ENCODE data around the gene JAK2. TPM values are rescaled to one million over a fixed set of nuclear protein-coding genes. Genes with fewer than 3 reads are reported as not detected.
"Not testable (repeated sequence)": the region's sequence is repeated elsewhere in the genome, so short reads cannot be mapped to it uniquely, and the experiment has no call there.

JAK2 gene
- total and polyA plus RNA-seq, 10 of the 15 experiments (the other 5 are each of a cell fraction or from before 2014, with no cell fraction given), result 4.1 to 22.9 (median 13.7) TPM

DNA sequence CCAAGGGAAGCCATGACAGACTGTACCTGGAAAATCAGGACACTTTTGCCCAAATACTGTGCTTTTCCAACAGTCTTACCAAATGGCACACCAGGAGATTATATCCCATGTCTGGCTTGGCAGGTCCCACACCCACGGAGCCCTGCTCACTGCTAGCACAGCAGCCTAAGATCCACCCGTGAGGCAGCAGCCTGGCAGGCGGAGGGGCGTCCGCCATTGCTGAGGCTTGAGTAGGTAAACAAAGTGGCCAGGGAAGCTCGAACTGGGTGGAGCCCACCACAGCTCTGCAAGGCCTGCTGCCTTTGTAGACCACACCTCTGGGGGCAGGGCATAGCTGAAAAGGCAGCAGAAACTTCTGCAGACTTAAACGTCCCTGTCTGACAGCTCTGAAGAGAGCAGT lies 116.1 kb downstream of the JAK2 start:
- H3K4me2 ChIP-seq (ENCODE audit: control insufficient read depth, insufficient read depth); H3K27me3 ChIP-seq (replicated peaks in 1 of 2; ENCODE audit: control insufficient read depth in 2 of 2, insufficient read depth in 2 of 2, low read length in 1 of 2); in situ Hi-C loops (cut with MboI); H3K79me2 ChIP-seq (ENCODE audit: control insufficient read depth, insufficient read depth, low read length); H3K9me3 ChIP-seq (replicated peaks; ENCODE audit: control insufficient read depth, insufficient read depth, low read length); DNase-seq (ENCODE audit: low read depth, low spot score); H3K4me3 ChIP-seq; H3K9ac ChIP-seq (ENCODE audit: control insufficient read depth, insufficient read depth, low read length); ATAC-seq; H4K20me1 ChIP-seq (ENCODE audit: control insufficient read depth, insufficient read depth); H2AFZ ChIP-seq (ENCODE audit: control insufficient read depth, low read depth, low read length); BruUV-seq (replicated peaks); H3K36me3 ChIP-seq (ENCODE audit: control insufficient read depth in 2 of 2, insufficient read depth in 2 of 2, low read length in 1 of 2); H3K27ac ChIP-seq (ENCODE audit: control insufficient read depth, insufficient read depth); intact Hi-C loops (cut with micrococcal nuclease; ENCODE audit: unreplicated experiment); H3K4me1 ChIP-seq (ENCODE audit: control insufficient read depth, insufficient read depth, low read length); RAD21 ChIA-PET (ENCODE audit: unreplicated experiment); FAIRE-seq: not testable (repeated sequence)
- POLR2A ChIA-PET, result interaction anchor here (0.6 kb wide), 1 partner anchor 24 kb away, joined by 3 read pairs; no protein-coding TSS in a partner anchor
- CTCF ChIA-PET, result interaction anchor here (1.1 kb wide), 1 partner anchor 52 kb away, joined by 3 read pairs; no protein-coding TSS in a partner anchor
- WGBS (ENCODE audit: insufficient coverage, insufficient replicate concordance, low lambda C conversion rate, missing lambda C conversion rate), result 89% methylated on average over 7 of the region's 7 CpGs
- SMC1A ChIA-PET (ENCODE audit: uncharacterized antibody, unreplicated experiment), result interaction anchor here (0.9 kb wide), 1 partner anchor 12 kb away, joined by 5 read pairs; no protein-coding TSS in a partner anchor

GRCh38 chr9:5106517-5106916 lies 121.4 kb downstream of the JAK2 start:
- H3K79me2 ChIP-seq (ENCODE audit: control insufficient read depth, insufficient read depth, low read length); DNase-seq (ENCODE audit: low read depth, low spot score); in situ Hi-C loops (cut with MboI); H3K27ac ChIP-seq (ENCODE audit: control insufficient read depth, insufficient read depth); H3K4me3 ChIP-seq; H3K4me2 ChIP-seq (ENCODE audit: control insufficient read depth, insufficient read depth); H3K4me1 ChIP-seq (ENCODE audit: control insufficient read depth, insufficient read depth, low read length); POLR2A ChIA-PET; H3K9me3 ChIP-seq (replicated peaks; ENCODE audit: control insufficient read depth, insufficient read depth, low read length); RAD21 ChIA-PET (ENCODE audit: unreplicated experiment); intact Hi-C loops (cut with micrococcal nuclease; ENCODE audit: unreplicated experiment); SMC1A ChIA-PET (ENCODE audit: uncharacterized antibody, unreplicated experiment); H3K27me3 ChIP-seq (replicated peaks in 1 of 2; ENCODE audit: control insufficient read depth in 2 of 2, insufficient read depth in 2 of 2, low read length in 1 of 2); ATAC-seq; BruUV-seq (replicated peaks); H3K9ac ChIP-seq (ENCODE audit: control insufficient read depth, insufficient read depth, low read length); CTCF ChIA-PET; H3K36me3 ChIP-seq (ENCODE audit: control insufficient read depth in 2 of 2, insufficient read depth in 2 of 2, low read length in 1 of 2); FAIRE-seq; H2AFZ ChIP-seq (ENCODE audit: control insufficient read depth, low read depth, low read length); H4K20me1 ChIP-seq (ENCODE audit: control insufficient read depth, insufficient read depth): not testable (repeated sequence)
- 100% methylated on average over 2 of the region's 2 CpGs for WGBS (ENCODE audit: insufficient coverage, insufficient replicate concordance, low lambda C conversion rate, missing lambda C conversion rate)
